ENCODE data around the gene IFT80.

- TF ChIP-seq POLR2A (IDR thresholded peaks at IDR 0.05), result no peak
- TF ChIP-seq, protein P1, sequence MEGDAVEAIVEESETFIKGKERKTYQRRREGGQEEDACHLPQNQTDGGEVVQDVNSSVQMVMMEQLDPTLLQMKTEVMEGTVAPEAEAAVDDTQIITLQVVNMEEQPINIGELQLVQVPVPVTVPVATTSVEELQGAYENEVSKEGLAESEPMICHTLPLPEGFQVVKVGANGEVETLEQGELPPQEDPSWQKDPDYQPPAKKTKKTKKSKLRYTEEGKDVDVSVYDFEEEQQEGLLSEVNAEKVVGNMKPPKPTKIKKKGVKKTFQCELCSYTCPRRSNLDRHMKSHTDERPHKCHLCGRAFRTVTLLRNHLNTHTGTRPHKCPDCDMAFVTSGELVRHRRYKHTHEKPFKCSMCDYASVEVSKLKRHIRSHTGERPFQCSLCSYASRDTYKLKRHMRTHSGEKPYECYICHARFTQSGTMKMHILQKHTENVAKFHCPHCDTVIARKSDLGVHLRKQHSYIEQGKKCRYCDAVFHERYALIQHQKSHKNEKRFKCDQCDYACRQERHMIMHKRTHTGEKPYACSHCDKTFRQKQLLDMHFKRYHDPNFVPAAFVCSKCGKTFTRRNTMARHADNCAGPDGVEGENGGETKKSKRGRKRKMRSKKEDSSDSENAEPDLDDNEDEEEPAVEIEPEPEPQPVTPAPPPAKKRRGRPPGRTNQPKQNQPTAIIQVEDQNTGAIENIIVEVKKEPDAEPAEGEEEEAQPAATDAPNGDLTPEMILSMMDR (IDR thresholded peaks at IDR 0.05), result no peak
Observed at GRCh38 chr3:160286231-160286630, 112.8 kb downstream of the IFT80 start.

Data from adrenal gland (tissue), 5 donors.